Muscle layer of duodenum (tissue), 2 donors: ENCODE data around the gene MAT1A.

Source experiments
- H3K27ac ChIP-seq: one replicate; pipeline ENCODE4 v1.7.0; 2013; ENCODE audit warnings: mild to moderate bottlenecking, low read length
- H3K27me3 ChIP-seq: one replicate; pipeline ENCODE4 v1.7.0; 2013; ENCODE audit warnings: low read depth, mild to moderate bottlenecking, control low read depth, low read length
- H3K36me3 ChIP-seq, 2 donors: one replicate each; pipeline ENCODE4 v1.7.0; 2013; ENCODE audit warnings: low read length in 2 of 2, control low read depth in 1 of 2, mild to moderate bottlenecking in 1 of 2; ENCODE audit not compliant: insufficient read depth in 2 of 2, control insufficient read depth in 1 of 2
- H3K4me1 ChIP-seq, 2 donors: one replicate each; pipeline ENCODE4 v1.7.0; 2013; ENCODE audit warnings: low read length in 2 of 2, mild to moderate bottlenecking in 2 of 2, control low read depth in 1 of 2, moderate library complexity in 1 of 2; ENCODE audit not compliant: insufficient read depth in 2 of 2, control insufficient read depth in 1 of 2
- H3K4me3 ChIP-seq, 2 donors: one replicate each; pipeline ENCODE4 v1.7.0; 2013; ENCODE audit warnings: low read length in 2 of 2, low read depth in 1 of 2, mild to moderate bottlenecking in 1 of 2
- H3K9me3 ChIP-seq, 2 donors: one replicate each; pipeline ENCODE4 v1.7.0; 2013; ENCODE audit warnings: low read length in 2 of 2, control low read depth in 1 of 2, mild to moderate bottlenecking in 1 of 2; ENCODE audit not compliant: control insufficient read depth in 1 of 2
- donor health status: healthy.

The MAT1A gene

GRCh38 chr10:80281784-80282765, 7.4 kb downstream of the MAT1A start:
- H3K4me3 ChIP-seq: no peak overlapping the region
- H3K4me1 ChIP-seq: no peaks in the 10 kb centered on the region
- H3K27me3 ChIP-seq: no peaks in the 10 kb centered on the region
- no peak overlapping the region for H3K27ac ChIP-seq
- H3K9me3 ChIP-seq: no peaks in the 10 kb centered on the region
- no peaks in the 10 kb centered on the region for H3K36me3 ChIP-seq

- H3K27ac ChIP-seq: no peak overlapping the region
- H3K27me3 ChIP-seq: no peaks in the 10 kb centered on the region
- H3K4me1 ChIP-seq: no peaks in the 10 kb centered on the region
- no peak overlapping the region for H3K4me3 ChIP-seq
- H3K36me3 ChIP-seq: no peaks in the 10 kb centered on the region
- H3K9me3 ChIP-seq: no peaks in the 10 kb centered on the region
Measured at GRCh38 chr10:80281292-80281691, 8.2 kb downstream of the MAT1A start.

- H3K27me3 ChIP-seq: no peaks in the 10 kb centered on the region
- no peak overlapping the region for H3K4me3 ChIP-seq
- no peak overlapping the region for H3K27ac ChIP-seq
- no peaks in the 10 kb centered on the region for H3K9me3 ChIP-seq
- H3K36me3 ChIP-seq: no peaks in the 10 kb centered on the region
- no peaks in the 10 kb centered on the region for H3K4me1 ChIP-seq
Measured at GRCh38 chr10:80280071-80280800, 9.2 kb downstream of the MAT1A start.

- H3K27me3 ChIP-seq: no peaks in the 10 kb centered on the region
- H3K4me1 ChIP-seq: no peaks in the 10 kb centered on the region
- no peaks in the 10 kb centered on the region for H3K9me3 ChIP-seq
- H3K27ac ChIP-seq: no peak overlapping the region
- H3K36me3 ChIP-seq: no peaks in the 10 kb centered on the region
- H3K4me3 ChIP-seq: no peak overlapping the region
Measured at GRCh38 chr10:80279146-80279545, 10.3 kb downstream of the MAT1A start.

- Histone ChIP-seq H3K27ac (no peak overlapping the region), H3K9me3 (no peaks in the 10 kb centered on the region), H3K27me3 (no peaks in the 10 kb centered on the region), H3K36me3 (no peaks in the 10 kb centered on the region), H3K4me1 (no peaks in the 10 kb centered on the region), H3K4me3 (no peak overlapping the region)
Measured at GRCh38 chr10:80278480-80278879, 11.0 kb downstream of the MAT1A start.

GRCh38 chr10:80277567-80278250, 11.7 kb downstream of the MAT1A start:
- Histone ChIP-seq H3K4me1 (no peaks in the 10 kb centered on the region), H3K27ac (no peak overlapping the region), H3K9me3 (no peaks in the 10 kb centered on the region), H3K4me3 (no peak overlapping the region), H3K27me3 (no peaks in the 10 kb centered on the region), H3K36me3 (no peaks in the 10 kb centered on the region)

GRCh38 chr10:80277016-80277415, 12.4 kb downstream of the MAT1A start:
- no peak overlapping the region for H3K27ac ChIP-seq
- H3K9me3 ChIP-seq: no peaks in the 10 kb centered on the region
- H3K4me3 ChIP-seq: no peak overlapping the region
- no peaks in the 10 kb centered on the region for H3K27me3 ChIP-seq
- H3K4me1 ChIP-seq: no peaks in the 10 kb centered on the region
- H3K36me3 ChIP-seq: no peaks in the 10 kb centered on the region

- Histone ChIP-seq H3K4me1 (no peaks in the 10 kb centered on the region), H3K9me3 (no peaks in the 10 kb centered on the region), H3K36me3 (no peaks in the 10 kb centered on the region), H3K27me3 (no peaks in the 10 kb centered on the region), H3K27ac (no peak overlapping the region), H3K4me3 (no peak overlapping the region)
Measured at GRCh38 chr10:80276335-80276734, 13.1 kb downstream of the MAT1A start.

- no peaks in the 10 kb centered on the region for H3K27me3 ChIP-seq
- H3K36me3 ChIP-seq: no peaks in the 10 kb centered on the region
- H3K4me1 ChIP-seq: no peaks in the 10 kb centered on the region
- H3K27ac ChIP-seq: no peak overlapping the region
- no peak overlapping the region for H3K4me3 ChIP-seq
- H3K9me3 ChIP-seq: no peaks in the 10 kb centered on the region
Measured at GRCh38 chr10:80275756-80276155, 13.7 kb downstream of the MAT1A start.

GRCh38 chr10:80275135-80275498, 14.3 kb downstream of the MAT1A start:
- Histone ChIP-seq H3K36me3 (no peaks in the 10 kb centered on the region), H3K4me3 (no peak overlapping the region), H3K4me1 (no peaks in the 10 kb centered on the region), H3K9me3 (no peaks in the 10 kb centered on the region), H3K27me3 (no peaks in the 10 kb centered on the region), H3K27ac (no peak overlapping the region)

GRCh38 chr10:80274396-80275134, 14.9 kb downstream of the MAT1A start:
- H3K36me3 ChIP-seq: no peaks in the 10 kb centered on the region
- no peaks in the 10 kb centered on the region for H3K27me3 ChIP-seq
- no peaks in the 10 kb centered on the region for H3K4me1 ChIP-seq
- no peak overlapping the region for H3K4me3 ChIP-seq
- no peaks in the 10 kb centered on the region for H3K9me3 ChIP-seq
- no peak overlapping the region for H3K27ac ChIP-seq
